Liver (tissue), 9 donors: ENCODE results near the gene RHOT1. TPM values are rescaled to one million over a fixed set of nuclear protein-coding genes. Genes with fewer than 3 reads are reported as not detected.
A peak's percentile ranks its signal among the peaks of the same experiment; 100 is the strongest.
"Not testable (repeated sequence)": the region's sequence is repeated elsewhere in the genome, so short reads cannot be mapped to it uniquely, and the experiment has no call there.

Experiments
- DNase-seq: peaks from one replicate; pipeline ENCODE4 v3.0.0-alpha.2; 2017; ENCODE audit warnings: low spot score
- H3K27ac ChIP-seq, 2 donors: one replicate each; pipeline ENCODE4 v1.7.0; 2013; ENCODE audit warnings: inconsistent platforms in 2 of 2, low read length in 2 of 2, control low read depth in 1 of 2, low read depth in 1 of 2, mild to moderate bottlenecking in 1 of 2
- H3K27me3 ChIP-seq, 4 donors: one replicate each; pipeline versions ENCODE4 v1.6.1 to v1.7.0; 2013; ENCODE audit warnings: low read length in 3 of 4, inconsistent platforms in 1 of 4, mild to moderate bottlenecking in 1 of 4, moderate library complexity in 1 of 4; ENCODE audit not compliant: control insufficient read depth in 4 of 4, insufficient read depth in 4 of 4
- H3K36me3 ChIP-seq, 4 donors: one replicate each; pipeline versions ENCODE4 v1.6.1 to v1.7.0; 2013; ENCODE audit warnings: low read length in 3 of 4, mild to moderate bottlenecking in 3 of 4, low read depth in 1 of 4, moderate library complexity in 1 of 4; ENCODE audit not compliant: control insufficient read depth in 4 of 4, insufficient read depth in 3 of 4
- H3K4me1 ChIP-seq, 4 donors: one replicate each; pipeline versions ENCODE4 v1.6.1 to v1.7.0; 2013; ENCODE audit warnings: low read length in 3 of 4, mild to moderate bottlenecking in 3 of 4, moderate library complexity in 1 of 4; ENCODE audit not compliant: control insufficient read depth in 4 of 4, insufficient read depth in 4 of 4
- H3K4me3 ChIP-seq, 3 donors: one replicate each; pipeline versions ENCODE4 v1.6.1 to v1.7.0; 2013; ENCODE audit warnings: low read length in 3 of 3, control low read depth in 1 of 3, low read depth in 1 of 3, mild to moderate bottlenecking in 1 of 3
- H3K9ac ChIP-seq, 2 donors: one replicate each; pipeline ENCODE4 v1.7.0; 2013; ENCODE audit warnings: low read length in 2 of 2, mild to moderate bottlenecking in 2 of 2, moderate library complexity in 2 of 2, control low read depth in 1 of 2, low read depth in 1 of 2
- H3K9me3 ChIP-seq, 4 donors: one replicate each; pipeline versions ENCODE4 v1.6.1 to v1.7.0; 2013; ENCODE audit warnings: low read length in 3 of 4; ENCODE audit not compliant: control insufficient read depth in 4 of 4
- ATF3 ChIP-seq: IDR thresholded peaks from 2 replicates; pipeline ENCODE4 v1.6.1; 2016; ENCODE audit warnings: antibody characterized with exemption
- CTCF ChIP-seq: fragments of 150-350 bp; IDR thresholded peaks from 2 replicates; pipeline ENCODE4 v1.5.1; 2017; ENCODE audit warnings: improper control_type of control experiment, low read depth, low read length; ENCODE audit not compliant: missing input control
- EGR1 ChIP-seq, 2 donors: IDR thresholded peaks; 2 replicates each; pipeline ENCODE4 v1.6.1; 2016 to 2018; ENCODE audit warnings: antibody characterized with exemption in 2 of 2, low read depth in 2 of 2
- FOXA1 ChIP-seq: IDR thresholded peaks from 2 replicates; pipeline ENCODE4 v1.6.1; 2016; ENCODE audit warnings: antibody characterized with exemption
- FOXA2 ChIP-seq: IDR thresholded peaks from 2 replicates; pipeline ENCODE4 v1.6.1; 2016; ENCODE audit warnings: antibody characterized with exemption
- HNF4A ChIP-seq, 2 donors: conservative IDR thresholded peaks; 2 replicates each; pipeline ENCODE4 v1.6.1; 2016; ENCODE audit warnings: antibody characterized with exemption in 2 of 2, mild to moderate bottlenecking in 2 of 2
- HNF4G ChIP-seq: IDR thresholded peaks from 2 replicates; pipeline ENCODE4 v1.6.1; 2016; ENCODE audit warnings: antibody characterized with exemption
- JUND ChIP-seq, 2 donors: IDR thresholded peaks; 2 replicates each; pipeline ENCODE4 v1.6.1; 2016; ENCODE audit warnings: antibody characterized with exemption in 2 of 2
- MAX ChIP-seq: IDR thresholded peaks from 2 replicates; pipeline ENCODE4 v1.6.1; 2016; ENCODE audit warnings: antibody characterized with exemption
- NR2F2 ChIP-seq: IDR thresholded peaks from 2 replicates; pipeline ENCODE4 v1.6.1; 2016; ENCODE audit warnings: antibody characterized with exemption
- RAD21 ChIP-seq, 2 donors: IDR thresholded peaks; 2 replicates each; pipeline ENCODE4 v1.6.1; 2016; ENCODE audit warnings: antibody characterized with exemption in 2 of 2, mild to moderate bottlenecking in 2 of 2
- REST ChIP-seq: IDR thresholded peaks from 2 replicates; pipeline ENCODE4 v1.6.1; 2016; ENCODE audit warnings: antibody characterized with exemption, mild to moderate bottlenecking
- RXRA ChIP-seq, 2 donors: IDR thresholded peaks; 2 replicates each; pipeline ENCODE4 v1.6.1; 2017 to 2018; ENCODE audit warnings: antibody characterized with exemption in 2 of 2, mild to moderate bottlenecking in 1 of 2
- SP1 ChIP-seq: IDR thresholded peaks from 2 replicates; pipeline ENCODE4 v1.6.1; 2018; ENCODE audit warnings: antibody characterized with exemption, mild to moderate bottlenecking
- TAF1 ChIP-seq: conservative IDR thresholded peaks from 2 replicates; pipeline ENCODE4 v1.6.1; 2016; ENCODE audit warnings: antibody characterized with exemption, mild to moderate bottlenecking
- YY1 ChIP-seq: IDR thresholded peaks from 2 replicates; pipeline ENCODE4 v1.6.1; 2016; ENCODE audit warnings: antibody characterized with exemption, mild to moderate bottlenecking
- ZBTB33 ChIP-seq: IDR thresholded peaks from 2 replicates; pipeline ENCODE4 v1.6.1; 2016; ENCODE audit warnings: antibody characterized with exemption
- WGBS: extraction: QIAGEN DNeasy Blood & Tissue Kit; methylation state at CpG from one replicate; pipeline ENCODE4 v1.1.7; 2013; 5-methylcytosine and 5-hydroxymethylcytosine counted together
- polyA plus RNA-seq, 2 donors: library from polyadenylated mRNA; stranded (reverse) in 1 of 2; unstranded in 1 of 2; fragments of 200-250 nt in 1 of 2; fragments of >200 nt in 1 of 2; fragmentation: Nextera tagmentation in 1 of 2; extraction: Ambion mirVana in 1 of 2; gene quantifications; one replicate each; pipeline versions ENCODE4 v1.2.1 to v1.2.3, GENCODE V29; 2013 to 2015
- total RNA-seq, 2 donors: library from RNA; depleted of rRNA; stranded (reverse); fragments of >200 nt; gene quantifications; one replicate each; pipeline ENCODE4 v1.2.3, GENCODE V29; 2014
- donor health status: healthy.
- donor health status: healthy.
- donor health status: healthy.
- donor health status: healthy.
- donor health status: healthy.

Gene RHOT1
- total and polyA plus RNA-seq, 4 donors = 8.1 to 43.4 (median 17.1) TPM

GRCh38 chr17:32135497-32136117, 6.7 kb upstream of the RHOT1 start:
- H3K9ac ChIP-seq, H3K27ac ChIP-seq, H3K9me3 ChIP-seq, H3K27me3 ChIP-seq, H3K4me1 ChIP-seq, H3K4me3 ChIP-seq, H3K36me3 ChIP-seq, DNase-seq: not testable (repeated sequence)
- TF ChIP-seq RAD21 (IDR thresholded peaks at IDR 0.05) = peak; percentile 57
- 54% methylated on average over 13 of the region's 14 CpGs for WGBS

GRCh38 chr17:32136856-32137255, 5.4 kb upstream of the RHOT1 start:
- Histone ChIP-seq H3K36me3 (no peaks in the 10 kb centered on the region), H3K9ac (no peak overlapping the region), H3K4me3 (no peak overlapping the region), H3K27me3 (no peaks in the 10 kb centered on the region), H3K4me1 (peaks cover 0 to 18% (median 11%) of the 10 kb centered on the region in 4 donors), H3K27ac (no peak overlapping the region), H3K9me3 (no peaks in the 10 kb centered on the region)
- no peak for TF ChIP-seq HNF4A (conservative IDR thresholded peaks at IDR 0.05)
- no peak for TF ChIP-seq MAX
- no peak for TF ChIP-seq CTCF
- TF ChIP-seq ZBTB33 = no peak
- TF ChIP-seq SP1 = no peak
- no peak for TF ChIP-seq RXRA (IDR thresholded peaks at IDR 0.05)
- TF ChIP-seq YY1 = no peak
- TF ChIP-seq REST = no peak
- TF ChIP-seq JUND (IDR thresholded peaks at IDR 0.05) = no peak
- TF ChIP-seq FOXA2 = no peak
- no peak for TF ChIP-seq TAF1
- TF ChIP-seq FOXA1 = no peak
- TF ChIP-seq EGR1 (IDR thresholded peaks at IDR 0.05; ENCODE audit: low read depth in 2 of 2) = no peak
- no peak for TF ChIP-seq ATF3
- TF ChIP-seq RAD21 (IDR thresholded peaks at IDR 0.05) = no peak
- TF ChIP-seq HNF4G = no peak
- TF ChIP-seq NR2F2 = no peak
- WGBS = 90% methylated on average over 1 of the region's 1 CpG
- DNase-seq = peak; percentile 72

GRCh38 chr17:32139504-32139903, 2.8 kb upstream of the RHOT1 start:
- H3K4me1 ChIP-seq = peaks cover 0 to 26% (median 19%) of the 10 kb centered on the region in 4 donors
- not testable (repeated sequence) for H3K27me3 ChIP-seq, H3K4me3 ChIP-seq, H3K9me3 ChIP-seq, H3K36me3 ChIP-seq, DNase-seq, H3K27ac ChIP-seq, H3K9ac ChIP-seq
- 92% methylated on average over 5 of the region's 5 CpGs for WGBS
